Liver (tissue), 9 donors: ENCODE results near the gene DPPA3. TPM values are rescaled to one million over a fixed set of nuclear protein-coding genes. Genes with fewer than 3 reads are reported as not detected.

ENCODE experiments used
- DNase-seq: peaks from one replicate; pipeline ENCODE4 v3.0.0-alpha.2; 2017; ENCODE audit warnings: low spot score
- H3K27ac ChIP-seq, 2 donors: one replicate each; pipeline ENCODE4 v1.7.0; 2013; ENCODE audit warnings: inconsistent platforms in 2 of 2, low read length in 2 of 2, control low read depth in 1 of 2, low read depth in 1 of 2, mild to moderate bottlenecking in 1 of 2
- H3K27me3 ChIP-seq, 4 donors: one replicate each; pipeline versions ENCODE4 v1.6.1 to v1.7.0; 2013; ENCODE audit warnings: low read length in 3 of 4, inconsistent platforms in 1 of 4, mild to moderate bottlenecking in 1 of 4, moderate library complexity in 1 of 4; ENCODE audit not compliant: control insufficient read depth in 4 of 4, insufficient read depth in 4 of 4
- H3K36me3 ChIP-seq, 4 donors: one replicate each; pipeline versions ENCODE4 v1.6.1 to v1.7.0; 2013; ENCODE audit warnings: low read length in 3 of 4, mild to moderate bottlenecking in 3 of 4, low read depth in 1 of 4, moderate library complexity in 1 of 4; ENCODE audit not compliant: control insufficient read depth in 4 of 4, insufficient read depth in 3 of 4
- H3K4me1 ChIP-seq, 4 donors: one replicate each; pipeline versions ENCODE4 v1.6.1 to v1.7.0; 2013; ENCODE audit warnings: low read length in 3 of 4, mild to moderate bottlenecking in 3 of 4, moderate library complexity in 1 of 4; ENCODE audit not compliant: control insufficient read depth in 4 of 4, insufficient read depth in 4 of 4
- H3K4me3 ChIP-seq, 3 donors: one replicate each; pipeline versions ENCODE4 v1.6.1 to v1.7.0; 2013; ENCODE audit warnings: low read length in 3 of 3, control low read depth in 1 of 3, low read depth in 1 of 3, mild to moderate bottlenecking in 1 of 3
- H3K9ac ChIP-seq, 2 donors: one replicate each; pipeline ENCODE4 v1.7.0; 2013; ENCODE audit warnings: low read length in 2 of 2, mild to moderate bottlenecking in 2 of 2, moderate library complexity in 2 of 2, control low read depth in 1 of 2, low read depth in 1 of 2
- H3K9me3 ChIP-seq, 4 donors: one replicate each; pipeline versions ENCODE4 v1.6.1 to v1.7.0; 2013; ENCODE audit warnings: low read length in 3 of 4; ENCODE audit not compliant: control insufficient read depth in 4 of 4
- EGR1 ChIP-seq, 2 donors: IDR thresholded peaks; 2 replicates each; pipeline ENCODE4 v1.6.1; 2016 to 2018; ENCODE audit warnings: antibody characterized with exemption in 2 of 2, low read depth in 2 of 2
- FOXA2 ChIP-seq: IDR thresholded peaks from 2 replicates; pipeline ENCODE4 v1.6.1; 2016; ENCODE audit warnings: antibody characterized with exemption
- HNF4A ChIP-seq, 2 donors: conservative IDR thresholded peaks; 2 replicates each; pipeline ENCODE4 v1.6.1; 2016; ENCODE audit warnings: antibody characterized with exemption in 2 of 2, mild to moderate bottlenecking in 2 of 2
- HNF4G ChIP-seq: IDR thresholded peaks from 2 replicates; pipeline ENCODE4 v1.6.1; 2016; ENCODE audit warnings: antibody characterized with exemption
- JUND ChIP-seq, 2 donors: IDR thresholded peaks; 2 replicates each; pipeline ENCODE4 v1.6.1; 2016; ENCODE audit warnings: antibody characterized with exemption in 2 of 2
- NR2F2 ChIP-seq: IDR thresholded peaks from 2 replicates; pipeline ENCODE4 v1.6.1; 2016; ENCODE audit warnings: antibody characterized with exemption
- RXRA ChIP-seq, 2 donors: IDR thresholded peaks; 2 replicates each; pipeline ENCODE4 v1.6.1; 2017 to 2018; ENCODE audit warnings: antibody characterized with exemption in 2 of 2, mild to moderate bottlenecking in 1 of 2
- SP1 ChIP-seq: IDR thresholded peaks from 2 replicates; pipeline ENCODE4 v1.6.1; 2018; ENCODE audit warnings: antibody characterized with exemption, mild to moderate bottlenecking
- TAF1 ChIP-seq: conservative IDR thresholded peaks from 2 replicates; pipeline ENCODE4 v1.6.1; 2016; ENCODE audit warnings: antibody characterized with exemption, mild to moderate bottlenecking
- YY1 ChIP-seq: IDR thresholded peaks from 2 replicates; pipeline ENCODE4 v1.6.1; 2016; ENCODE audit warnings: antibody characterized with exemption, mild to moderate bottlenecking
- WGBS: extraction: QIAGEN DNeasy Blood & Tissue Kit; methylation state at CpG from one replicate; pipeline ENCODE4 v1.1.7; 2013; 5-methylcytosine and 5-hydroxymethylcytosine counted together
- polyA plus RNA-seq, 2 donors: library from polyadenylated mRNA; stranded (reverse) in 1 of 2; unstranded in 1 of 2; fragments of 200-250 nt in 1 of 2; fragments of >200 nt in 1 of 2; fragmentation: Nextera tagmentation in 1 of 2; extraction: Ambion mirVana in 1 of 2; gene quantifications; one replicate each; pipeline versions ENCODE4 v1.2.1 to v1.2.3, GENCODE V29; 2013 to 2015
- total RNA-seq, 2 donors: library from RNA; depleted of rRNA; stranded (reverse); fragments of >200 nt; gene quantifications; one replicate each; pipeline ENCODE4 v1.2.3, GENCODE V29; 2014
- TF ChIP-seq, protein P1 (sequence below): IDR thresholded peaks from 2 replicates; pipeline ENCODE4 v1.6.1; 2016; ENCODE audit warnings: antibody characterized with exemption
- TF ChIP-seq, protein P2 (sequence below): IDR thresholded peaks from 2 replicates; pipeline ENCODE4 v1.6.1; 2016; ENCODE audit warnings: antibody characterized with exemption, mild to moderate bottlenecking
- TF ChIP-seq, protein P3 (sequence below): IDR thresholded peaks from 2 replicates; pipeline ENCODE4 v1.6.1; 2016; ENCODE audit warnings: antibody characterized with exemption
- TF ChIP-seq, protein P4 (sequence below): fragments of 150-350 bp; IDR thresholded peaks from 2 replicates; pipeline ENCODE4 v1.5.1; 2017; ENCODE audit warnings: improper control_type of control experiment, low read depth, low read length; ENCODE audit not compliant: missing input control
- TF ChIP-seq, protein P5 (sequence below): IDR thresholded peaks from 2 replicates; pipeline ENCODE4 v1.6.1; 2016; ENCODE audit warnings: antibody characterized with exemption
- donor health status: healthy.
- donor health status: healthy.
- donor health status: healthy.
- donor health status: healthy.
- donor health status: healthy.

DPPA3 gene
- total and polyA plus RNA-seq, 4 donors: not detected

DNA sequence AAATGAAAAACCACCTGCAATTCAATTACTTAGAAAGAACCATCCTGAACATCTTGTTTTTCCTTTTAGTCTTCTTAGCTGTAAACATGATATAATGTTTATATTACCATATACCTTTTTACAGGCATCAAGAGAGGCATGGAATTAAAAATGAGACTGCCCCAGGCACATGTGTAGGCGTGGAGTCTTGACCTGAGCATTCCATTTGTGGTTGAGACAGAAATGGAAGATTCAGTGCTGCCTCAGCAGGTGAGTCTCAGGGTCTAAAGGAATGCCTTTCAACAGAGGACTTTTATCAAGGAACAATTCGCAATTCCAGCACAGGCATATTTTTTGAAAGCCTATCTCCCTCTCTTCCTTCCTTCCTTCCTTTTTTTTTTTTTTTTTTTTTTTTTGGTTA, 45.8 kb downstream of the DPPA3 start:
- no peak for DNase-seq
- no peaks in the 10 kb centered on the region for H3K9me3 ChIP-seq
- H3K27ac ChIP-seq: no peak overlapping the region
- H3K36me3 ChIP-seq: no peaks in the 10 kb centered on the region
- H3K4me3 ChIP-seq: no peak overlapping the region
- 64% methylated on average over 2 of the region's 2 CpGs for WGBS
- no peaks in the 10 kb centered on the region for H3K27me3 ChIP-seq
- no peaks in the 10 kb centered on the region for H3K4me1 ChIP-seq
- no peak overlapping the region for H3K9ac ChIP-seq
- TF ChIP-seq HNF4A (conservative IDR thresholded peaks at IDR 0.05): no peak
- no peak for TF ChIP-seq FOXA2
- TF ChIP-seq, protein P1, sequence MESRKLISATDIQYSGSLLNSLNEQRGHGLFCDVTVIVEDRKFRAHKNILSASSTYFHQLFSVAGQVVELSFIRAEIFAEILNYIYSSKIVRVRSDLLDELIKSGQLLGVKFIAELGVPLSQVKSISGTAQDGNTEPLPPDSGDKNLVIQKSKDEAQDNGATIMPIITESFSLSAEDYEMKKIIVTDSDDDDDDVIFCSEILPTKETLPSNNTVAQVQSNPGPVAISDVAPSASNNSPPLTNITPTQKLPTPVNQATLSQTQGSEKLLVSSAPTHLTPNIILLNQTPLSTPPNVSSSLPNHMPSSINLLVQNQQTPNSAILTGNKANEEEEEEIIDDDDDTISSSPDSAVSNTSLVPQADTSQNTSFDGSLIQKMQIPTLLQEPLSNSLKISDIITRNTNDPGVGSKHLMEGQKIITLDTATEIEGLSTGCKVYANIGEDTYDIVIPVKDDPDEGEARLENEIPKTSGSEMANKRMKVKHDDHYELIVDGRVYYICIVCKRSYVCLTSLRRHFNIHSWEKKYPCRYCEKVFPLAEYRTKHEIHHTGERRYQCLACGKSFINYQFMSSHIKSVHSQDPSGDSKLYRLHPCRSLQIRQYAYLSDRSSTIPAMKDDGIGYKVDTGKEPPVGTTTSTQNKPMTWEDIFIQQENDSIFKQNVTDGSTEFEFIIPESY: no peak
- no peak for TF ChIP-seq JUND (IDR thresholded peaks at IDR 0.05)
- TF ChIP-seq, protein P2, sequence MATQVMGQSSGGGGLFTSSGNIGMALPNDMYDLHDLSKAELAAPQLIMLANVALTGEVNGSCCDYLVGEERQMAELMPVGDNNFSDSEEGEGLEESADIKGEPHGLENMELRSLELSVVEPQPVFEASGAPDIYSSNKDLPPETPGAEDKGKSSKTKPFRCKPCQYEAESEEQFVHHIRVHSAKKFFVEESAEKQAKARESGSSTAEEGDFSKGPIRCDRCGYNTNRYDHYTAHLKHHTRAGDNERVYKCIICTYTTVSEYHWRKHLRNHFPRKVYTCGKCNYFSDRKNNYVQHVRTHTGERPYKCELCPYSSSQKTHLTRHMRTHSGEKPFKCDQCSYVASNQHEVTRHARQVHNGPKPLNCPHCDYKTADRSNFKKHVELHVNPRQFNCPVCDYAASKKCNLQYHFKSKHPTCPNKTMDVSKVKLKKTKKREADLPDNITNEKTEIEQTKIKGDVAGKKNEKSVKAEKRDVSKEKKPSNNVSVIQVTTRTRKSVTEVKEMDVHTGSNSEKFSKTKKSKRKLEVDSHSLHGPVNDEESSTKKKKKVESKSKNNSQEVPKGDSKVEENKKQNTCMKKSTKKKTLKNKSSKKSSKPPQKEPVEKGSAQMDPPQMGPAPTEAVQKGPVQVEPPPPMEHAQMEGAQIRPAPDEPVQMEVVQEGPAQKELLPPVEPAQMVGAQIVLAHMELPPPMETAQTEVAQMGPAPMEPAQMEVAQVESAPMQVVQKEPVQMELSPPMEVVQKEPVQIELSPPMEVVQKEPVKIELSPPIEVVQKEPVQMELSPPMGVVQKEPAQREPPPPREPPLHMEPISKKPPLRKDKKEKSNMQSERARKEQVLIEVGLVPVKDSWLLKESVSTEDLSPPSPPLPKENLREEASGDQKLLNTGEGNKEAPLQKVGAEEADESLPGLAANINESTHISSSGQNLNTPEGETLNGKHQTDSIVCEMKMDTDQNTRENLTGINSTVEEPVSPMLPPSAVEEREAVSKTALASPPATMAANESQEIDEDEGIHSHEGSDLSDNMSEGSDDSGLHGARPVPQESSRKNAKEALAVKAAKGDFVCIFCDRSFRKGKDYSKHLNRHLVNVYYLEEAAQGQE: no peak
- TF ChIP-seq EGR1 (IDR thresholded peaks at IDR 0.05; ENCODE audit: low read depth in 2 of 2): no peak
- TF ChIP-seq, protein P3, sequence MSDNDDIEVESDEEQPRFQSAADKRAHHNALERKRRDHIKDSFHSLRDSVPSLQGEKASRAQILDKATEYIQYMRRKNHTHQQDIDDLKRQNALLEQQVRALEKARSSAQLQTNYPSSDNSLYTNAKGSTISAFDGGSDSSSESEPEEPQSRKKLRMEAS: no peak
- TF ChIP-seq YY1: no peak
- TF ChIP-seq, protein P4, sequence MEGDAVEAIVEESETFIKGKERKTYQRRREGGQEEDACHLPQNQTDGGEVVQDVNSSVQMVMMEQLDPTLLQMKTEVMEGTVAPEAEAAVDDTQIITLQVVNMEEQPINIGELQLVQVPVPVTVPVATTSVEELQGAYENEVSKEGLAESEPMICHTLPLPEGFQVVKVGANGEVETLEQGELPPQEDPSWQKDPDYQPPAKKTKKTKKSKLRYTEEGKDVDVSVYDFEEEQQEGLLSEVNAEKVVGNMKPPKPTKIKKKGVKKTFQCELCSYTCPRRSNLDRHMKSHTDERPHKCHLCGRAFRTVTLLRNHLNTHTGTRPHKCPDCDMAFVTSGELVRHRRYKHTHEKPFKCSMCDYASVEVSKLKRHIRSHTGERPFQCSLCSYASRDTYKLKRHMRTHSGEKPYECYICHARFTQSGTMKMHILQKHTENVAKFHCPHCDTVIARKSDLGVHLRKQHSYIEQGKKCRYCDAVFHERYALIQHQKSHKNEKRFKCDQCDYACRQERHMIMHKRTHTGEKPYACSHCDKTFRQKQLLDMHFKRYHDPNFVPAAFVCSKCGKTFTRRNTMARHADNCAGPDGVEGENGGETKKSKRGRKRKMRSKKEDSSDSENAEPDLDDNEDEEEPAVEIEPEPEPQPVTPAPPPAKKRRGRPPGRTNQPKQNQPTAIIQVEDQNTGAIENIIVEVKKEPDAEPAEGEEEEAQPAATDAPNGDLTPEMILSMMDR: no peak

DNA sequence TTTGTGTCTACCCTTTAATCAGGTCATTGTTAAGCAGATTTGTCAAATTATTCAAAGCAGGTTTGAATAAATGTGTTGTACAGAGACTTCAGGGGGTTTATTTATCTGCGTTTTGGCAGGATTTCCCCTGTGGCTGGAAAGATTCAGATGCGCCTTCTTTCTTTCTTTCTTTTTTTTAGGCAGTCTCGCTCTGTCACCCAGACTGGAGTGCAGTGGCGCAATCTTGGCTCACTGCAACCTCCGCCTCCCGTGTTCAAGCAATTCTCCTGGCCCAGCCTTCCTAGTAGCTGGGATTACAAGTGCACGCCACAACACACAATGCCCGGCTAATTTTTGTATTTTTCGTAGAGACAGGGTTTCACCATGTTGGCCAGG, 47.5 kb downstream of the DPPA3 start:
- Histone ChIP-seq H3K4me3 (no peak overlapping the region), H3K9me3 (no peaks in the 10 kb centered on the region), H3K27me3 (no peaks in the 10 kb centered on the region), H3K36me3 (no peaks in the 10 kb centered on the region), H3K4me1 (no peaks in the 10 kb centered on the region), H3K27ac (no peak overlapping the region), H3K9ac (no peak overlapping the region)
- WGBS: 66% methylated on average over 9 of the region's 9 CpGs
- no peak for DNase-seq
- TF ChIP-seq RXRA (IDR thresholded peaks at IDR 0.05) (no peak), JUND (IDR thresholded peaks at IDR 0.05) (no peak), EGR1 (IDR thresholded peaks at IDR 0.05; ENCODE audit: low read depth in 2 of 2) (no peak), SP1 (no peak), HNF4G (no peak), TAF1 (no peak), FOXA2 (no peak), NR2F2 (no peak)
- TF ChIP-seq, protein P5, sequence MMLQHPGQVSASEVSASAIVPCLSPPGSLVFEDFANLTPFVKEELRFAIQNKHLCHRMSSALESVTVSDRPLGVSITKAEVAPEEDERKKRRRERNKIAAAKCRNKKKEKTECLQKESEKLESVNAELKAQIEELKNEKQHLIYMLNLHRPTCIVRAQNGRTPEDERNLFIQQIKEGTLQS: no peak
- TF ChIP-seq, protein P2: no peak
- TF ChIP-seq, protein P4: no peak
- TF ChIP-seq, protein P1: no peak
